Liver (tissue), 9 donors: ENCODE measurements around the gene CDH4. TPM values are rescaled to one million over a fixed set of nuclear protein-coding genes. Genes with fewer than 3 reads are reported as not detected.

ENCODE experiments used
- DNase-seq: peaks from one replicate; pipeline ENCODE4 v3.0.0-alpha.2; 2017; ENCODE audit warnings: low spot score
- H3K27ac ChIP-seq, 2 donors: one replicate each; pipeline ENCODE4 v1.7.0; 2013; ENCODE audit warnings: inconsistent platforms in 2 of 2, low read length in 2 of 2, control low read depth in 1 of 2, low read depth in 1 of 2, mild to moderate bottlenecking in 1 of 2
- H3K27me3 ChIP-seq, 4 donors: one replicate each; pipeline versions ENCODE4 v1.6.1 to v1.7.0; 2013; ENCODE audit warnings: low read length in 3 of 4, inconsistent platforms in 1 of 4, mild to moderate bottlenecking in 1 of 4, moderate library complexity in 1 of 4; ENCODE audit not compliant: control insufficient read depth in 4 of 4, insufficient read depth in 4 of 4
- H3K36me3 ChIP-seq, 4 donors: one replicate each; pipeline versions ENCODE4 v1.6.1 to v1.7.0; 2013; ENCODE audit warnings: low read length in 3 of 4, mild to moderate bottlenecking in 3 of 4, low read depth in 1 of 4, moderate library complexity in 1 of 4; ENCODE audit not compliant: control insufficient read depth in 4 of 4, insufficient read depth in 3 of 4
- H3K4me1 ChIP-seq, 4 donors: one replicate each; pipeline versions ENCODE4 v1.6.1 to v1.7.0; 2013; ENCODE audit warnings: low read length in 3 of 4, mild to moderate bottlenecking in 3 of 4, moderate library complexity in 1 of 4; ENCODE audit not compliant: control insufficient read depth in 4 of 4, insufficient read depth in 4 of 4
- H3K4me3 ChIP-seq, 3 donors: one replicate each; pipeline versions ENCODE4 v1.6.1 to v1.7.0; 2013; ENCODE audit warnings: low read length in 3 of 3, control low read depth in 1 of 3, low read depth in 1 of 3, mild to moderate bottlenecking in 1 of 3
- H3K9ac ChIP-seq, 2 donors: one replicate each; pipeline ENCODE4 v1.7.0; 2013; ENCODE audit warnings: low read length in 2 of 2, mild to moderate bottlenecking in 2 of 2, moderate library complexity in 2 of 2, control low read depth in 1 of 2, low read depth in 1 of 2
- H3K9me3 ChIP-seq, 4 donors: one replicate each; pipeline versions ENCODE4 v1.6.1 to v1.7.0; 2013; ENCODE audit warnings: low read length in 3 of 4; ENCODE audit not compliant: control insufficient read depth in 4 of 4
- EGR1 ChIP-seq, 2 donors: IDR thresholded peaks; 2 replicates each; pipeline ENCODE4 v1.6.1; 2016 to 2018; ENCODE audit warnings: antibody characterized with exemption in 2 of 2, low read depth in 2 of 2
- FOXA1 ChIP-seq: IDR thresholded peaks from 2 replicates; pipeline ENCODE4 v1.6.1; 2016; ENCODE audit warnings: antibody characterized with exemption
- FOXA2 ChIP-seq: IDR thresholded peaks from 2 replicates; pipeline ENCODE4 v1.6.1; 2016; ENCODE audit warnings: antibody characterized with exemption
- GABPA ChIP-seq, 2 donors: IDR thresholded peaks in 1 of 2; conservative IDR thresholded peaks in 1 of 2; 2 replicates each; pipeline ENCODE4 v1.6.1; 2016; ENCODE audit warnings: antibody characterized with exemption in 2 of 2, mild to moderate bottlenecking in 1 of 2, moderate library complexity in 1 of 2
- HNF4A ChIP-seq, 2 donors: conservative IDR thresholded peaks; 2 replicates each; pipeline ENCODE4 v1.6.1; 2016; ENCODE audit warnings: antibody characterized with exemption in 2 of 2, mild to moderate bottlenecking in 2 of 2
- HNF4G ChIP-seq: IDR thresholded peaks from 2 replicates; pipeline ENCODE4 v1.6.1; 2016; ENCODE audit warnings: antibody characterized with exemption
- JUND ChIP-seq, 2 donors: IDR thresholded peaks; 2 replicates each; pipeline ENCODE4 v1.6.1; 2016; ENCODE audit warnings: antibody characterized with exemption in 2 of 2
- NR2F2 ChIP-seq: IDR thresholded peaks from 2 replicates; pipeline ENCODE4 v1.6.1; 2016; ENCODE audit warnings: antibody characterized with exemption
- RAD21 ChIP-seq, 2 donors: IDR thresholded peaks; 2 replicates each; pipeline ENCODE4 v1.6.1; 2016; ENCODE audit warnings: antibody characterized with exemption in 2 of 2, mild to moderate bottlenecking in 2 of 2
- RXRA ChIP-seq, 2 donors: IDR thresholded peaks; 2 replicates each; pipeline ENCODE4 v1.6.1; 2017 to 2018; ENCODE audit warnings: antibody characterized with exemption in 2 of 2, mild to moderate bottlenecking in 1 of 2
- SP1 ChIP-seq: IDR thresholded peaks from 2 replicates; pipeline ENCODE4 v1.6.1; 2018; ENCODE audit warnings: antibody characterized with exemption, mild to moderate bottlenecking
- TAF1 ChIP-seq: conservative IDR thresholded peaks from 2 replicates; pipeline ENCODE4 v1.6.1; 2016; ENCODE audit warnings: antibody characterized with exemption, mild to moderate bottlenecking
- YY1 ChIP-seq: IDR thresholded peaks from 2 replicates; pipeline ENCODE4 v1.6.1; 2016; ENCODE audit warnings: antibody characterized with exemption, mild to moderate bottlenecking
- WGBS: extraction: QIAGEN DNeasy Blood & Tissue Kit; methylation state at CpG from one replicate; pipeline ENCODE4 v1.1.7; 2013; 5-methylcytosine and 5-hydroxymethylcytosine counted together
- polyA plus RNA-seq, 2 donors: library from polyadenylated mRNA; stranded (reverse) in 1 of 2; unstranded in 1 of 2; fragments of 200-250 nt in 1 of 2; fragments of >200 nt in 1 of 2; fragmentation: Nextera tagmentation in 1 of 2; extraction: Ambion mirVana in 1 of 2; gene quantifications; one replicate each; pipeline versions ENCODE4 v1.2.1 to v1.2.3, GENCODE V29; 2013 to 2015
- total RNA-seq, 2 donors: library from RNA; depleted of rRNA; stranded (reverse); fragments of >200 nt; gene quantifications; one replicate each; pipeline ENCODE4 v1.2.3, GENCODE V29; 2014
- TF ChIP-seq, protein P1 (sequence below): fragments of 150-350 bp; IDR thresholded peaks from 2 replicates; pipeline ENCODE4 v1.5.1; 2017; ENCODE audit warnings: improper control_type of control experiment, low read depth, low read length; ENCODE audit not compliant: missing input control
- TF ChIP-seq, protein P2 (sequence below): IDR thresholded peaks from 2 replicates; pipeline ENCODE4 v1.6.1; 2016; ENCODE audit warnings: antibody characterized with exemption
- TF ChIP-seq, protein P3 (sequence below): IDR thresholded peaks from 2 replicates; pipeline ENCODE4 v1.6.1; 2016; ENCODE audit warnings: antibody characterized with exemption
- TF ChIP-seq, protein P4 (sequence below): IDR thresholded peaks from 2 replicates; pipeline ENCODE4 v1.6.1; 2016; ENCODE audit warnings: antibody characterized with exemption
- TF ChIP-seq, protein P5 (sequence below): IDR thresholded peaks from 2 replicates; pipeline ENCODE4 v1.6.1; 2016; ENCODE audit warnings: antibody characterized with exemption, mild to moderate bottlenecking
- donor health status: healthy.
- donor health status: healthy.
- donor health status: healthy.
- donor health status: healthy.
- donor health status: healthy.

CDH4 gene
- total and polyA plus RNA-seq, 4 donors = 0.03 to 0.25 (median 0.19) TPM; not detected in 1

DNA sequence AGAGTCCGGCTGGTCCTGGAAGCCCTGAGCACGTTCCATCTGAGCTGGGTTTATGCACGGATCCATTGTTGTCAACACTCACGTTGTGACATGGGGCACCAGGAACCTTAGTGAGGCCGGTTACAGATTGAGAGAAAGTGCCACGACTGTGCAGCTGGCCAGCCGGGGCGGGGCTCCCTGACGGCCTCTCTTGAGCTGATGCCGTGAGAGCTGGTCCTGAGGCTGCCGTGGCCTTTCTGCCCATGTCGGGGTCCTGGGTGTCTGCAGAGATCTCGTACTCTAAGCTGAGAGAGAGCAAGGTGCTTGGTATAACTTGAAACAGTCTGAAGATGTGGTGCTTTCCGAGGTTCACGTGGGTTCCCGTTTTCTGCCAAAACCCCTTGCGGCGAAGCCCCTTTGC is 10.0 kb downstream of the CDH4 start:
- H3K27ac ChIP-seq = no peak overlapping the region
- H3K9me3 ChIP-seq = peaks cover 0 to 4% (median 0%) of the 10 kb centered on the region in 4 donors
- no peak for DNase-seq
- 67% methylated on average over 18 of the region's 18 CpGs for WGBS
- H3K4me3 ChIP-seq = no peak overlapping the region
- no peaks in the 10 kb centered on the region for H3K4me1 ChIP-seq
- no peak overlapping the region for H3K9ac ChIP-seq
- peaks cover 0 to 14% (median under 1%) of the 10 kb centered on the region in 4 donors for H3K27me3 ChIP-seq
- H3K36me3 ChIP-seq = no peaks in the 10 kb centered on the region
- TF ChIP-seq YY1 (no peak), EGR1 (IDR thresholded peaks at IDR 0.05; ENCODE audit: low read depth in 2 of 2) (no peak), SP1 (no peak), JUND (IDR thresholded peaks at IDR 0.05) (no peak), FOXA1 (no peak), TAF1 (no peak), GABPA (IDR thresholded peaks at IDR 0.05 in 1 of 2, conservative IDR thresholded peaks at IDR 0.05 in 1 of 2) (no peak), RAD21 (IDR thresholded peaks at IDR 0.05) (no peak), FOXA2 (no peak), RXRA (IDR thresholded peaks at IDR 0.05) (no peak), NR2F2 (no peak), HNF4A (conservative IDR thresholded peaks at IDR 0.05) (no peak), HNF4G (no peak)
- TF ChIP-seq, protein P1, sequence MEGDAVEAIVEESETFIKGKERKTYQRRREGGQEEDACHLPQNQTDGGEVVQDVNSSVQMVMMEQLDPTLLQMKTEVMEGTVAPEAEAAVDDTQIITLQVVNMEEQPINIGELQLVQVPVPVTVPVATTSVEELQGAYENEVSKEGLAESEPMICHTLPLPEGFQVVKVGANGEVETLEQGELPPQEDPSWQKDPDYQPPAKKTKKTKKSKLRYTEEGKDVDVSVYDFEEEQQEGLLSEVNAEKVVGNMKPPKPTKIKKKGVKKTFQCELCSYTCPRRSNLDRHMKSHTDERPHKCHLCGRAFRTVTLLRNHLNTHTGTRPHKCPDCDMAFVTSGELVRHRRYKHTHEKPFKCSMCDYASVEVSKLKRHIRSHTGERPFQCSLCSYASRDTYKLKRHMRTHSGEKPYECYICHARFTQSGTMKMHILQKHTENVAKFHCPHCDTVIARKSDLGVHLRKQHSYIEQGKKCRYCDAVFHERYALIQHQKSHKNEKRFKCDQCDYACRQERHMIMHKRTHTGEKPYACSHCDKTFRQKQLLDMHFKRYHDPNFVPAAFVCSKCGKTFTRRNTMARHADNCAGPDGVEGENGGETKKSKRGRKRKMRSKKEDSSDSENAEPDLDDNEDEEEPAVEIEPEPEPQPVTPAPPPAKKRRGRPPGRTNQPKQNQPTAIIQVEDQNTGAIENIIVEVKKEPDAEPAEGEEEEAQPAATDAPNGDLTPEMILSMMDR = no peak
- TF ChIP-seq, protein P2, sequence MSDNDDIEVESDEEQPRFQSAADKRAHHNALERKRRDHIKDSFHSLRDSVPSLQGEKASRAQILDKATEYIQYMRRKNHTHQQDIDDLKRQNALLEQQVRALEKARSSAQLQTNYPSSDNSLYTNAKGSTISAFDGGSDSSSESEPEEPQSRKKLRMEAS = no peak
- TF ChIP-seq, protein P3, sequence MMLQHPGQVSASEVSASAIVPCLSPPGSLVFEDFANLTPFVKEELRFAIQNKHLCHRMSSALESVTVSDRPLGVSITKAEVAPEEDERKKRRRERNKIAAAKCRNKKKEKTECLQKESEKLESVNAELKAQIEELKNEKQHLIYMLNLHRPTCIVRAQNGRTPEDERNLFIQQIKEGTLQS = no peak
- TF ChIP-seq, protein P4, sequence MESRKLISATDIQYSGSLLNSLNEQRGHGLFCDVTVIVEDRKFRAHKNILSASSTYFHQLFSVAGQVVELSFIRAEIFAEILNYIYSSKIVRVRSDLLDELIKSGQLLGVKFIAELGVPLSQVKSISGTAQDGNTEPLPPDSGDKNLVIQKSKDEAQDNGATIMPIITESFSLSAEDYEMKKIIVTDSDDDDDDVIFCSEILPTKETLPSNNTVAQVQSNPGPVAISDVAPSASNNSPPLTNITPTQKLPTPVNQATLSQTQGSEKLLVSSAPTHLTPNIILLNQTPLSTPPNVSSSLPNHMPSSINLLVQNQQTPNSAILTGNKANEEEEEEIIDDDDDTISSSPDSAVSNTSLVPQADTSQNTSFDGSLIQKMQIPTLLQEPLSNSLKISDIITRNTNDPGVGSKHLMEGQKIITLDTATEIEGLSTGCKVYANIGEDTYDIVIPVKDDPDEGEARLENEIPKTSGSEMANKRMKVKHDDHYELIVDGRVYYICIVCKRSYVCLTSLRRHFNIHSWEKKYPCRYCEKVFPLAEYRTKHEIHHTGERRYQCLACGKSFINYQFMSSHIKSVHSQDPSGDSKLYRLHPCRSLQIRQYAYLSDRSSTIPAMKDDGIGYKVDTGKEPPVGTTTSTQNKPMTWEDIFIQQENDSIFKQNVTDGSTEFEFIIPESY = no peak
- TF ChIP-seq, protein P5, sequence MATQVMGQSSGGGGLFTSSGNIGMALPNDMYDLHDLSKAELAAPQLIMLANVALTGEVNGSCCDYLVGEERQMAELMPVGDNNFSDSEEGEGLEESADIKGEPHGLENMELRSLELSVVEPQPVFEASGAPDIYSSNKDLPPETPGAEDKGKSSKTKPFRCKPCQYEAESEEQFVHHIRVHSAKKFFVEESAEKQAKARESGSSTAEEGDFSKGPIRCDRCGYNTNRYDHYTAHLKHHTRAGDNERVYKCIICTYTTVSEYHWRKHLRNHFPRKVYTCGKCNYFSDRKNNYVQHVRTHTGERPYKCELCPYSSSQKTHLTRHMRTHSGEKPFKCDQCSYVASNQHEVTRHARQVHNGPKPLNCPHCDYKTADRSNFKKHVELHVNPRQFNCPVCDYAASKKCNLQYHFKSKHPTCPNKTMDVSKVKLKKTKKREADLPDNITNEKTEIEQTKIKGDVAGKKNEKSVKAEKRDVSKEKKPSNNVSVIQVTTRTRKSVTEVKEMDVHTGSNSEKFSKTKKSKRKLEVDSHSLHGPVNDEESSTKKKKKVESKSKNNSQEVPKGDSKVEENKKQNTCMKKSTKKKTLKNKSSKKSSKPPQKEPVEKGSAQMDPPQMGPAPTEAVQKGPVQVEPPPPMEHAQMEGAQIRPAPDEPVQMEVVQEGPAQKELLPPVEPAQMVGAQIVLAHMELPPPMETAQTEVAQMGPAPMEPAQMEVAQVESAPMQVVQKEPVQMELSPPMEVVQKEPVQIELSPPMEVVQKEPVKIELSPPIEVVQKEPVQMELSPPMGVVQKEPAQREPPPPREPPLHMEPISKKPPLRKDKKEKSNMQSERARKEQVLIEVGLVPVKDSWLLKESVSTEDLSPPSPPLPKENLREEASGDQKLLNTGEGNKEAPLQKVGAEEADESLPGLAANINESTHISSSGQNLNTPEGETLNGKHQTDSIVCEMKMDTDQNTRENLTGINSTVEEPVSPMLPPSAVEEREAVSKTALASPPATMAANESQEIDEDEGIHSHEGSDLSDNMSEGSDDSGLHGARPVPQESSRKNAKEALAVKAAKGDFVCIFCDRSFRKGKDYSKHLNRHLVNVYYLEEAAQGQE = no peak
